HG02938 (cell line): ENCODE results near the gene EPSTI1.
"Not testable (repeated sequence)": the region's sequence is repeated elsewhere in the genome, so short reads cannot be mapped to it uniquely, and the experiment has no call there.

ENCODE experiments used
- ATAC-seq: cut with Tn5 transposase; IDR thresholded peaks from one replicate; pipeline ENCODE4 v1.9.1; 2021; ENCODE audit warnings: mild to moderate bottlenecking, moderate library complexity; ENCODE audit not compliant: unreplicated experiment

Gene EPSTI1

GRCh38 chr13:42899266-42899665, 92.8 kb downstream of the EPSTI1 start:
- ATAC-seq: no peak

GRCh38 chr13:42895776-42896175, 96.3 kb downstream of the EPSTI1 start:
- ATAC-seq: no peak

GRCh38 chr13:42894765-42895243, 97.2 kb downstream of the EPSTI1 start:
- ATAC-seq: no peak

- no peak for ATAC-seq
These were observed 98.8 kb downstream of the EPSTI1 start for GRCh38 chr13:42893214-42893671.

- ATAC-seq: no peak
These were observed 99.3 kb downstream of the EPSTI1 start for GRCh38 chr13:42892760-42893159.

GRCh38 chr13:42891591-42891990, 100.5 kb downstream of the EPSTI1 start:
- ATAC-seq: no peak

GRCh38 chr13:42885325-42885724, 106.7 kb downstream of the EPSTI1 start:
- no peak for ATAC-seq

- ATAC-seq: no peak
These were observed 108.1 kb downstream of the EPSTI1 start for GRCh38 chr13:42883771-42884467.

GRCh38 chr13:42883142-42883541, 108.9 kb downstream of the EPSTI1 start:
- no peak for ATAC-seq

GRCh38 chr13:42880056-42880605, 111.9 kb downstream of the EPSTI1 start:
- ATAC-seq: no peak

- no peak for ATAC-seq
These were observed 113.3 kb downstream of the EPSTI1 start for GRCh38 chr13:42878721-42879120.

GRCh38 chr13:42876887-42877545, 115.0 kb downstream of the EPSTI1 start:
- ATAC-seq: no peak

- peak; percentile 92 for ATAC-seq
These were observed 115.7 kb downstream of the EPSTI1 start for GRCh38 chr13:42876270-42876714.

- peak; percentile 23 for ATAC-seq
These were observed 116.4 kb downstream of the EPSTI1 start for GRCh38 chr13:42875475-42876269.

- no peak for ATAC-seq
These were observed 117.8 kb downstream of the EPSTI1 start for GRCh38 chr13:42874221-42874620.

- no peak for ATAC-seq
These were observed 119.0 kb downstream of the EPSTI1 start for GRCh38 chr13:42873081-42873480.

GRCh38 chr13:42867232-42867631, 124.8 kb downstream of the EPSTI1 start:
- no peak for ATAC-seq

GRCh38 chr13:42865768-42866102, 126.3 kb downstream of the EPSTI1 start:
- ATAC-seq: no peak

- no peak for ATAC-seq
These were observed 126.9 kb downstream of the EPSTI1 start for GRCh38 chr13:42864952-42865767.

GRCh38 chr13:42862370-42862769, 129.7 kb downstream of the EPSTI1 start:
- ATAC-seq: not testable (repeated sequence)
